Activated naive CD8-positive, alpha-beta T cell treated with anti-CD3 and anti-CD28 coated beads, Interleukin-2, amount 10 ng/mL, durations not matched to agents 7 days and 5 days (primary cell): ENCODE results near the gene KCNB1. TPM values are rescaled to one million over a fixed set of nuclear protein-coding genes. Genes with fewer than 3 reads are reported as not detected.

ENCODE experiments used
- ATAC-seq: fragments of 150-1000 bp; cut with Tn5 transposase; one replicate; pipeline ENCODE4 v1.10.0; 2021; ENCODE audit warnings: low read depth, moderate library complexity
- POLR2A ChIA-PET: fragments of 350-600 bp; sonication (Branson Sonifier 250); formaldehyde crosslinking; loops from one replicate; lab custom pipeline; 2021; ENCODE audit warnings: antibody characterized with exemption; lab: Charles Lee
- DNase-seq: peaks from one replicate; pipeline ENCODE4 v3.0.0; 2021
- H3K27ac Mint-ChIP-seq: one replicate; pipeline ENCODE4 v1.8.0; 2022; ENCODE audit warnings: mild to moderate bottlenecking, mixed read lengths
- H3K27me3 Mint-ChIP-seq: one replicate; pipeline ENCODE4 v1.8.0; 2022; ENCODE audit warnings: mild to moderate bottlenecking, moderate library complexity, mixed read lengths
- H3K36me3 Mint-ChIP-seq: one replicate; pipeline ENCODE4 v1.8.0; 2021; ENCODE audit warnings: mild to moderate bottlenecking, mixed read lengths
- H3K4me1 Mint-ChIP-seq: one replicate; pipeline ENCODE4 v1.8.0; 2021; ENCODE audit warnings: mixed read lengths
- H3K4me3 Mint-ChIP-seq: one replicate; pipeline ENCODE4 v1.8.0; 2022; ENCODE audit warnings: mild to moderate bottlenecking, moderate library complexity, mixed read lengths
- H3K9me3 Mint-ChIP-seq: one replicate; pipeline ENCODE4 v1.8.0; 2021; ENCODE audit warnings: mixed read lengths
- total RNA-seq, 2 experiments: library from RNA; stranded (reverse); gene quantifications; one replicate each; pipeline ENCODE4 v1.2.3, GENCODE V29; 2021

The KCNB1 gene
- total RNA-seq, 2 experiments from 2014 or later, result 0.09 TPM; not detected in 1

- DNase-seq (no peak), ATAC-seq (no peak)
- Mint-ChIP-seq H3K4me1 (no peaks in the 10 kb centered on the region), H3K27ac (no peak overlapping the region), H3K36me3 (no peaks in the 10 kb centered on the region), H3K27me3 (peaks cover 28% of the 10 kb centered on the region), H3K4me3 (no peak overlapping the region), H3K9me3 (no peaks in the 10 kb centered on the region)
- POLR2A ChIA-PET, result no interaction called here
Measured at GRCh38 chr20:49475292-49476015, 7.0 kb downstream of the KCNB1 start.

- no peak overlapping the region for H3K4me3 Mint-ChIP-seq
- H3K36me3 Mint-ChIP-seq, result no peaks in the 10 kb centered on the region
- ATAC-seq (no peak), DNase-seq (no peak)
- H3K9me3 Mint-ChIP-seq, result no peaks in the 10 kb centered on the region
- H3K27me3 Mint-ChIP-seq, result peaks cover 26% of the 10 kb centered on the region
- H3K4me1 Mint-ChIP-seq, result peaks cover 1% of the 10 kb centered on the region
- POLR2A ChIA-PET, result no interaction called here
- H3K27ac Mint-ChIP-seq, result no peak overlapping the region
Measured at GRCh38 chr20:49471397-49471796, 11.1 kb downstream of the KCNB1 start.

- POLR2A ChIA-PET, result no interaction called here
- no peak overlapping the region for H3K4me3 Mint-ChIP-seq
- ATAC-seq, result no peak
- DNase-seq, result no peak
- peaks cover 27% of the 10 kb centered on the region for H3K27me3 Mint-ChIP-seq
- H3K36me3 Mint-ChIP-seq, result no peaks in the 10 kb centered on the region
- H3K9me3 Mint-ChIP-seq, result no peaks in the 10 kb centered on the region
- peaks cover 1% of the 10 kb centered on the region for H3K4me1 Mint-ChIP-seq
- no peak overlapping the region for H3K27ac Mint-ChIP-seq
Measured at GRCh38 chr20:49470922-49471321, 11.5 kb downstream of the KCNB1 start.

GRCh38 chr20:49469060-49469459 is 13.4 kb downstream of the KCNB1 start:
- Mint-ChIP-seq H3K27me3 (peaks cover 20% of the 10 kb centered on the region), H3K36me3 (no peaks in the 10 kb centered on the region), H3K9me3 (no peaks in the 10 kb centered on the region), H3K4me3 (no peak overlapping the region), H3K27ac (no peak overlapping the region), H3K4me1 (peaks cover 1% of the 10 kb centered on the region)
- no peak for ATAC-seq
- DNase-seq, result no peak
- POLR2A ChIA-PET, result no interaction called here

- DNase-seq (no peak), ATAC-seq (no peak)
- Mint-ChIP-seq H3K36me3 (no peaks in the 10 kb centered on the region), H3K27me3 (peaks cover 20% of the 10 kb centered on the region), H3K4me3 (no peak overlapping the region), H3K4me1 (peaks cover 1% of the 10 kb centered on the region), H3K27ac (no peak overlapping the region), H3K9me3 (no peaks in the 10 kb centered on the region)
- POLR2A ChIA-PET, result no interaction called here
Measured at GRCh38 chr20:49468412-49468811, 14.1 kb downstream of the KCNB1 start.

- peaks cover 1% of the 10 kb centered on the region for H3K4me1 Mint-ChIP-seq
- H3K36me3 Mint-ChIP-seq, result no peaks in the 10 kb centered on the region
- H3K9me3 Mint-ChIP-seq, result no peaks in the 10 kb centered on the region
- no peak overlapping the region for H3K4me3 Mint-ChIP-seq
- H3K27ac Mint-ChIP-seq, result no peak overlapping the region
- DNase-seq (no peak), ATAC-seq (no peak)
- POLR2A ChIA-PET, result no interaction called here
- H3K27me3 Mint-ChIP-seq, result peaks cover 20% of the 10 kb centered on the region
Measured at GRCh38 chr20:49466114-49466912, 16.2 kb downstream of the KCNB1 start.

- POLR2A ChIA-PET, result no interaction called here
- H3K4me3 Mint-ChIP-seq, result no peak overlapping the region
- DNase-seq, result no peak
- H3K36me3 Mint-ChIP-seq, result no peaks in the 10 kb centered on the region
- peaks cover 15% of the 10 kb centered on the region for H3K27me3 Mint-ChIP-seq
- no peaks in the 10 kb centered on the region for H3K9me3 Mint-ChIP-seq
- ATAC-seq, result no peak
- H3K4me1 Mint-ChIP-seq, result peaks cover 1% of the 10 kb centered on the region
- no peak overlapping the region for H3K27ac Mint-ChIP-seq
Measured at GRCh38 chr20:49464556-49464955, 17.9 kb downstream of the KCNB1 start.

GRCh38 chr20:49462626-49463025 is 19.8 kb downstream of the KCNB1 start:
- H3K4me1 Mint-ChIP-seq, result peaks cover under 1% of the 10 kb centered on the region
- no peaks in the 10 kb centered on the region for H3K36me3 Mint-ChIP-seq
- H3K4me3 Mint-ChIP-seq, result no peak overlapping the region
- no peak for DNase-seq
- H3K27me3 Mint-ChIP-seq, result peaks cover 26% of the 10 kb centered on the region
- ATAC-seq, result no peak
- no peak overlapping the region for H3K27ac Mint-ChIP-seq
- H3K9me3 Mint-ChIP-seq, result no peaks in the 10 kb centered on the region
- POLR2A ChIA-PET, result no interaction called here

GRCh38 chr20:49461894-49462620 is 20.4 kb downstream of the KCNB1 start:
- DNase-seq, result no peak
- H3K27ac Mint-ChIP-seq, result no peak overlapping the region
- H3K27me3 Mint-ChIP-seq, result peaks cover 26% of the 10 kb centered on the region
- no peak overlapping the region for H3K4me3 Mint-ChIP-seq
- POLR2A ChIA-PET, result no interaction called here
- no peaks in the 10 kb centered on the region for H3K36me3 Mint-ChIP-seq
- no peak for ATAC-seq
- no peaks in the 10 kb centered on the region for H3K4me1 Mint-ChIP-seq
- no peaks in the 10 kb centered on the region for H3K9me3 Mint-ChIP-seq

- ATAC-seq (no peak), DNase-seq (no peak)
- no peaks in the 10 kb centered on the region for H3K9me3 Mint-ChIP-seq
- H3K36me3 Mint-ChIP-seq, result no peaks in the 10 kb centered on the region
- POLR2A ChIA-PET, result no interaction called here
- H3K27me3 Mint-ChIP-seq, result peaks cover 19% of the 10 kb centered on the region
- no peak overlapping the region for H3K27ac Mint-ChIP-seq
- H3K4me3 Mint-ChIP-seq, result no peak overlapping the region
- H3K4me1 Mint-ChIP-seq, result no peaks in the 10 kb centered on the region
Measured at GRCh38 chr20:49460916-49461315, 21.6 kb downstream of the KCNB1 start.

GRCh38 chr20:49460131-49460530 is 22.3 kb downstream of the KCNB1 start:
- no peaks in the 10 kb centered on the region for H3K4me1 Mint-ChIP-seq
- ATAC-seq (no peak), DNase-seq (no peak)
- POLR2A ChIA-PET, result no interaction called here
- H3K27ac Mint-ChIP-seq, result no peak overlapping the region
- H3K4me3 Mint-ChIP-seq, result no peak overlapping the region
- H3K9me3 Mint-ChIP-seq, result no peaks in the 10 kb centered on the region
- no peaks in the 10 kb centered on the region for H3K36me3 Mint-ChIP-seq
- H3K27me3 Mint-ChIP-seq, result peaks cover 17% of the 10 kb centered on the region

- peaks cover 21% of the 10 kb centered on the region for H3K27me3 Mint-ChIP-seq
- no peaks in the 10 kb centered on the region for H3K9me3 Mint-ChIP-seq
- H3K36me3 Mint-ChIP-seq, result no peaks in the 10 kb centered on the region
- H3K27ac Mint-ChIP-seq, result no peak overlapping the region
- no peak for DNase-seq
- H3K4me1 Mint-ChIP-seq, result no peaks in the 10 kb centered on the region
- H3K4me3 Mint-ChIP-seq, result no peak overlapping the region
- no peak for ATAC-seq
- POLR2A ChIA-PET, result no interaction called here
Measured at GRCh38 chr20:49459684-49460083, 22.8 kb downstream of the KCNB1 start.

- POLR2A ChIA-PET, result no interaction called here
- H3K4me3 Mint-ChIP-seq, result no peak overlapping the region
- DNase-seq (no peak), ATAC-seq (no peak)
- no peak overlapping the region for H3K27ac Mint-ChIP-seq
- peaks cover 21% of the 10 kb centered on the region for H3K27me3 Mint-ChIP-seq
- H3K9me3 Mint-ChIP-seq, result no peaks in the 10 kb centered on the region
- no peaks in the 10 kb centered on the region for H3K36me3 Mint-ChIP-seq
- H3K4me1 Mint-ChIP-seq, result no peaks in the 10 kb centered on the region
Measured at GRCh38 chr20:49457444-49457843, 25.0 kb downstream of the KCNB1 start.
